ENCODE measurements around the gene C9orf50. TPM values are rescaled to one million over a fixed set of nuclear protein-coding genes. Genes with fewer than 3 reads are reported as not detected.

The C9orf50 gene
- total RNA-seq, 3 donors from 2014 or later = 0.48 TPM; not detected in 2

DNA sequence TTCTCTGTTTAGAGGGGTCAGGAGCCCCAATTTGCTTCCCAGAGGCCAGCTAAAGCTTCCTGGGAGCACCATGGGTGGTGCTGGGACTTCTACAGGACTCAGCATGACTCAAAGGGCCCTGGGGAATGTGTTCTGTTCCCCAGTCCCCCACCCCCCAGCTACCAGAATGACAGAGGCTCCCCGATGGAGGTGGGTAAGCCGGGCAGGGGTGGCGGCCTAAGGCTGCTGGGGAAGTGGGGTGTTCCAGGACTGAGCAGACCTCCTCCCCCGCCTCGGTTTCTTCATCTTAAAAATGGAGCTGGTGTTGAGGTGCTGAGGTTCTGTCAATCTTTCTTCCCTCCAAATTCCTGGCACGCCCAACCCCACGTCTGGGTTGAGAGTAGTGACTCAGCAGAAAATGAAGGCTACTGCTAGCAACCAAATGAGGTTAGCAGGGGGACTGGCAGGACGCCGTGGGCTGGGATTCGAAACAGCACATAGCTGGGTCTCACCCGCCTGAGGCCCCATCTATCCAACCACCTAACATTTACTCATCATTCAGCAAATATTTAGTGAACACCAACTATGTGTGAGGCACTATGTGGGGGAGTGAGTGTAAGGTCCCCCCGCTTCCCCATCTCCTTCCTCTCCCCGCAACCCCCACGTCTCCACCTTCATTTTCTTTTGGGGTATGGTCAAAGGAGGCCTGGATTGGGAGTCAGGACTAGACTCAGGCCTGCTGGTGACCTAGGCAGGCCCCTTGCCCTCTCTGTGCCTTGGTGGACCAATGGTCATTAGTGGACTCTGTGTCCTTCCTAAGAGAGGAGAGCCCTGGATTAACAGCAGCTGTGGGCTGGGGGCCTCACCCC is 50.2 kb downstream of the C9orf50 start:
- no peak for DNase-seq (ENCODE audit: low spot score in 2 of 2)
- Histone ChIP-seq H3K36me3 (no peaks in the 10 kb centered on the region), H3K4me3 (no peak overlapping the region), H3K27ac (peak overlapping the region; percentile 77 to 92), H3K9me3 (no peaks in the 10 kb centered on the region), H3K27me3 (no peaks in the 10 kb centered on the region), H3K4me1 (peaks cover 5 to 9% of the 10 kb centered on the region in 2 donors)
- intact Hi-C loops (cut with DNase I; ENCODE audit: low total_unique reads) = no loop called here
- TF ChIP-seq, protein P1, sequence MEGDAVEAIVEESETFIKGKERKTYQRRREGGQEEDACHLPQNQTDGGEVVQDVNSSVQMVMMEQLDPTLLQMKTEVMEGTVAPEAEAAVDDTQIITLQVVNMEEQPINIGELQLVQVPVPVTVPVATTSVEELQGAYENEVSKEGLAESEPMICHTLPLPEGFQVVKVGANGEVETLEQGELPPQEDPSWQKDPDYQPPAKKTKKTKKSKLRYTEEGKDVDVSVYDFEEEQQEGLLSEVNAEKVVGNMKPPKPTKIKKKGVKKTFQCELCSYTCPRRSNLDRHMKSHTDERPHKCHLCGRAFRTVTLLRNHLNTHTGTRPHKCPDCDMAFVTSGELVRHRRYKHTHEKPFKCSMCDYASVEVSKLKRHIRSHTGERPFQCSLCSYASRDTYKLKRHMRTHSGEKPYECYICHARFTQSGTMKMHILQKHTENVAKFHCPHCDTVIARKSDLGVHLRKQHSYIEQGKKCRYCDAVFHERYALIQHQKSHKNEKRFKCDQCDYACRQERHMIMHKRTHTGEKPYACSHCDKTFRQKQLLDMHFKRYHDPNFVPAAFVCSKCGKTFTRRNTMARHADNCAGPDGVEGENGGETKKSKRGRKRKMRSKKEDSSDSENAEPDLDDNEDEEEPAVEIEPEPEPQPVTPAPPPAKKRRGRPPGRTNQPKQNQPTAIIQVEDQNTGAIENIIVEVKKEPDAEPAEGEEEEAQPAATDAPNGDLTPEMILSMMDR (IDR thresholded peaks at IDR 0.05) = no peak
- no peak for TF ChIP-seq POLR2AphosphoS5 (IDR thresholded peaks at IDR 0.05)
- no peak for TF ChIP-seq POLR2A (IDR thresholded peaks at IDR 0.05)

DNA sequence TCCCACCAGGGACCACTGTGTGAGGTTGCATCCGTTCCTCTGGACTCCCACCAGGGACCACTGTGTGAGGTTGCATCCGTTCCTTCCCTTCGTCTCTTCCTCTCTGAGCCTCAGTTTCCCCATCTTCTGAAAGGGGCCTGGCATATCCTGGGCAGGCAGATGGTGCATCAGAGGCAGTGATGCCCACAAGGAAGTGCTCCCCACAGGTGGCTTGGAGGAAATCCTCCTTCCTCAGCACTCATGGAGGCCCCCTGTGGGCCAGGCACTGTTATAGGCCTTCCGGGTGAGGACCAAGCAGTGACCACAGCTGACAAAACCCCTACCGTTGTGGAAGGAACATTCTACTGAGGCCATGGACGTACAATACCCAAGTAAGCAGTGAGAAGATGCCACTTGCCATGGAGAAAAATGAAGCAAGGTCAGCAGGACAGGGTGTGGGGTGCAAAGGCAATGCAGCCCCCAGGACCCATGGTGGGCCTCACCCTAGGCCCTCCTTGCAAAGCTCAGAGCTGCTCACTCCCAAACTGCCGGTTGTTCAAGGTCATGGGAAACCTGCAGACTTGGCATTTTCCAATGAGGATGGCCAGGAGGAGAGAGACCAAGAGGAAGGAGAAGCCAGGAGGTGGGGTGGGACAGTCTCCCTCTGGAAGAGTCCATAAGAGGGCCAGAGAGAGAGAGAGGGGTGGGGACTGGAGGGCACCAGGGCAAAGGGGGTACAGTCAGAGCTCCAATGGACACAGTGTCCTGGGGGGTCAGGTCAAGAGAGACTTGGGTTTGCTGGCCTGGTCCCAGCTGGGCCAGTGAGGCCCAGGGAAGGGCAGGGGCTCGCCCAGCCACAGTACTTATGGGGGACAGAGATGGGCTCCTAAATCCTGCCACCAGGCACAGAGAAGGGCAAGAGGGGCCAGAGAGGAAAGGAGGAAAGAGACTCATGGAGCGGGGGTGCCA is 51.1 kb downstream of the C9orf50 start:
- peaks cover 5 to 9% of the 10 kb centered on the region in 2 donors for H3K4me1 ChIP-seq
- TF ChIP-seq, protein P1 (IDR thresholded peaks at IDR 0.05) = peak; percentile 27 to 60 (median 30)
- no peak for TF ChIP-seq POLR2A (IDR thresholded peaks at IDR 0.05)
- no peak for TF ChIP-seq POLR2AphosphoS5 (IDR thresholded peaks at IDR 0.05)
- DNase-seq (ENCODE audit: low spot score in 2 of 2) = no peak
- peak overlapping the region in 2 of 3 donors; percentile 71 to 87 for H3K4me3 ChIP-seq
- no peaks in the 10 kb centered on the region for H3K36me3 ChIP-seq
- H3K27ac ChIP-seq = peak overlapping the region; percentile 77 to 92
- intact Hi-C loops (cut with DNase I; ENCODE audit: low total_unique reads) = no loop called here
- no peaks in the 10 kb centered on the region for H3K27me3 ChIP-seq
- no peaks in the 10 kb centered on the region for H3K9me3 ChIP-seq

DNA sequence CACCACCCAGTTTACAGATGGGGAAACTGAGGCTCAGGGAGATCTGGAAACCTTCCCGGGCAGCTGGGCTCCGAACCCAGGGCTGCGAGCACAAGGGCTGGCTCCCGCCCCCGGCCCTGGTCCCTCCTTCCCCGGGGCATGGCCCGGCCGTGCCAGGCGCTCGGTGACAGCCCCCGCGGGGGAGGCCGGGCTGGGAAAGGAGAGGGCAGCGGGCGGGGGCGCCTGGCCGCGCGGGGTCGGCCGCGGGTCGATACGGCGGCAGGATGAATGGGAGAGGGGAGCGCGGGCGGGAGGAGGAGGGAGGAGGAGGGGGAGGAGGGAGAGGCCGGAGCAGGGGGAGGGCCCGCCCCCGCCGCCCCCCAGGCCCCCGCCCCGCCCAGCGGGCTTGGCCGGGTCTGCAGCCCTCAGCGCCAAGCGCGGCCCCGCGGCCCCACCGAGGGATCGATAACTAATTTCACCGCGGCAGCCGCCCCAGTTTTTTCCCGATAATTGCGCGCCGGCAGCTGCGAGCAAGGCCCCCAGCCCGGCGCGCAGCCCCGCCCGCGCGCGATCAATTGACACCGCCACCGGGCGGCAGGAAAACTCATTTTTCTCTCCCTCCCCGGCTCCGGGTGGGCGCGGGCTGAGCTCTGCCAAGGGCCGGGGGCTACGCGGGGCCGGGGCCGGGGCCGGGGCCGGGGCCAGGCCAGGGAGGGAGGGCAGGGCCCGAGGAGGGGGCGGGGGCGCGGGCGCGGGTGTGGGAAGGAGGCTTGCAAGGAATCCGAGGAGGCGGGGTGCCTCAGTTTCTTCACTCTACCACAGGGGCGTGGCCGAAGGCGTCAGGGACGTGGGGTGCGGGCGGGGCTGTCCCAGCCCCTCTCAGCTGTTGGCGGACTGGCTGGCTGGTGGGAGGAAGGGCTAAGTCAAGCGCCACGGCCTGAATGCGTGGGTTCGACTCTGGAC is 52.1 kb downstream of the C9orf50 start:
- intact Hi-C loops (cut with DNase I; ENCODE audit: low total_unique reads) = no loop called here
- peak overlapping the region; percentile 77 to 92 for H3K27ac ChIP-seq
- peak overlapping the region; percentile 41 to 87 (median 71) for H3K4me3 ChIP-seq
- H3K4me1 ChIP-seq = peaks cover 5 to 9% of the 10 kb centered on the region in 2 donors
- H3K36me3 ChIP-seq = no peaks in the 10 kb centered on the region
- no peak for DNase-seq (ENCODE audit: low spot score in 2 of 2)
- H3K27me3 ChIP-seq = no peaks in the 10 kb centered on the region
- H3K9me3 ChIP-seq = no peaks in the 10 kb centered on the region
- TF ChIP-seq POLR2A (IDR thresholded peaks at IDR 0.05) (no peak), POLR2AphosphoS5 (IDR thresholded peaks at IDR 0.05) (no peak)
- TF ChIP-seq, protein P1 (IDR thresholded peaks at IDR 0.05) = no peak

DNA sequence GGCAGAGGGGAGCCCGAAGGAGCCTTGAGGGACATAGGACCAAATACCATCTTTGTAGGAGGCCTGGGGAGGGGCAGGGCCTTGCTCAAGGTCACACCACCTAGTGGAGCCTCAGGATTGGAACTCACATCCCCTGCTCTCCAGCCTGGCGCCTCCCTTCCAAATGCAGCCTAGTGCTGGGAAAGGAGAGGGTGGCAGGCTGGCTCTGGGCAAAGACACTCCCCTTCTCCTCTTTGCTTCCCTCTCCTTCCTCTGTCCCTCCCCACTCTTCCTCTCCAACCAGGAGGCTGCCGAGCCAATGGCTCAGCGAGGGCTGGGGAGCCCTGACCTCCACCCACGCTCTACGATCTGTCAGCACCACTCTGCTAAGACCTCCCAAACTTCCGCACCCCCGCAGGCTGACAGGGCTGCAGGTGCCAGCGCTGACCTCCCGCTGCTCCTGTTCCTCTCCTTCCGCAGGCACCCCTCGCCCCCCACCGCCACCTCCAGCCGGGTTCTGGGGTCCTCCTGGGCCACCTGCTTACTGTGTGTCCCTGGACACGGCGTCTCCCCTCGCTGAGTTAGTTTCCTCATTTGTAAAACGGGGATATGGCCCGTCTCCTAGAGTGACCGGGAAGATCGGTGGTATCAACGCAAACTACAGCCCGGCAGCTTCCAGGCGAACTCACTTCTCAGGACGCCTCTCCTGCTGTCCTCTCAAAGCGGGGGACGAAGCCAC is 52.9 kb downstream of the C9orf50 start:
- Histone ChIP-seq H3K27ac (peak overlapping the region; percentile 77 to 92), H3K4me3 (peak overlapping the region; percentile 41 to 87 (median 71)), H3K36me3 (no peaks in the 10 kb centered on the region), H3K4me1 (peaks cover 5 to 9% of the 10 kb centered on the region in 2 donors), H3K27me3 (no peaks in the 10 kb centered on the region), H3K9me3 (no peaks in the 10 kb centered on the region)
- TF ChIP-seq POLR2A (IDR thresholded peaks at IDR 0.05) (no peak), POLR2AphosphoS5 (IDR thresholded peaks at IDR 0.05) (no peak)
- TF ChIP-seq, protein P1 (IDR thresholded peaks at IDR 0.05) = no peak
- intact Hi-C loops (cut with DNase I; ENCODE audit: low total_unique reads) = no loop called here
- DNase-seq (ENCODE audit: low spot score in 2 of 2) = no peak

All from breast epithelium (tissue), 4 donors.